ENCODE measurements around the gene MRPL17.
A peak's percentile ranks its signal among the peaks of the same experiment; 100 is the strongest.

Gene MRPL17

DNA sequence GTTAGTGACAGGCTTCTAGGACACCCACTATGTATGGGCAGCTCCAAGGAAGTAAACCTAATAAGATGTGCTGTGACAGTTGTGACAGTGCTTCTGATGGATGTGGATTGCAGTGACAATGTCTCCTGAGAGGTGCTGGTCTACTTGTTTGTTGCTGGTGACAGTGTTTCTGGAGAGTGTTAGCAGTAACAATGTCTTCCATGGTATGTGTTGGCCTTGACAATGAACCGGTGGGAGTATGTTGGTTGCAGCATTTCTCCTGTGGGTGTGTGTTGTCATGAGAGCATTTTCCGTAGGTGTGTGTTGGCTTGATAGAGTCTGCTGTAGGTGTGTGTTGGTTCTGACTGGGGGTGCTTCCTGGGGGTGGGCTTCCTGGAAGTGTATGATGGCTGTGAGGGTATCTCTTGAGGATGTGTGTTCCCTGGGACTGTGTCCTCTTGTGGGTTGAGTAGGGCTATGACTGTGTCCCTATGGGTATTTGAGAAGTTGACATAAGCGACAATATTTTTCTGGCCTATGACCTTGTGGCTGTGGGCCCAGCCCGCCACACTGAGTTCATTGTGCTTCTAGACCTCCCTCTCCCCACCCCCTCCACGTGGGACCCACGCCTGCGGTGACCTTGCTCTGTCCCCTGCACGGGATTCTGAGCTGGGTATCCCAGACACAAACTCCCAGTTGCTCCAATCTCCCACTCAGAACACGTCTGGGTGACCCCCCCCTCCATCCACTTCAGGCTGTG, 28.7 kb downstream of the MRPL17 start:
- no peak for DNase-seq (ENCODE audit: low spot score)

DNA sequence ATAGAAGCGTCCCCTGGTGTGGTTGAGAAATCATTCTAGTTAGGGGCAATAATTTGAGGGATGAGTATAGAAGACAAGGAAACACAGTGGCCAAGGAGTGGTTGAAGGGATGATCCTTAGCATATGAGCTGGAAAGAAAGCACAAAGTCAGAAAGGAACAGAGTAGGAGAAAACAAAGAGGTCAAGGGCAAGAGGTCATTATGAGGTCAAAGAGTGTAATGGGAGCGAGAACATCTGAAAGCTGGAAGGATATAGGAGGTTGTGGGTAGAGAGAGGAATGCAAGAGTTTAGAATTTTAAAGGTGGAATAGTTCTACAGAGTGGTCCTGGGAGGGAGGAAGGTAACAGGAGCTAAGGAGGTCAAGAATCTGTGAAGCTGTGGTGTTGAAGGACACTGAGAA, 29.5 kb downstream of the MRPL17 start:
- DNase-seq (ENCODE audit: low spot score), result no peak

DNA sequence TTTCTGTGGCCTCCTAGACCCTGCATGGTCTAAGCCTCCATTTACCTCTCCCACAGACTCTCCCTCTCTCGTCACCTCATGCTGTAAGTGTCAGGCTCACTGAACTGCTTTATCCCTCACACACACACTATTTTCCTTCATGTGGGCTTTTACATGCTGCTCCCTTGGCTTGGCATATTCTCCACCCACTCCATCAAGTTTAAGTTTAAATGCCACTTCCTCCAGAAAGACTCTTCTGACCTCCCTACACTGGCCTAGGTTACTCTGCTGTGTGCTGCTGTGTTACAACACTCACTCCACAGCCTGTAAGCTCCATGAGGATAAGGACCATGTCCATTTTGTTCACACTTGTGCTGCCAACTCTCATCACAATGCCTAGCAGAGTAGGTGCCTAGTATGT, 30.0 kb downstream of the MRPL17 start:
- DNase-seq (ENCODE audit: low spot score), result no peak

DNA sequence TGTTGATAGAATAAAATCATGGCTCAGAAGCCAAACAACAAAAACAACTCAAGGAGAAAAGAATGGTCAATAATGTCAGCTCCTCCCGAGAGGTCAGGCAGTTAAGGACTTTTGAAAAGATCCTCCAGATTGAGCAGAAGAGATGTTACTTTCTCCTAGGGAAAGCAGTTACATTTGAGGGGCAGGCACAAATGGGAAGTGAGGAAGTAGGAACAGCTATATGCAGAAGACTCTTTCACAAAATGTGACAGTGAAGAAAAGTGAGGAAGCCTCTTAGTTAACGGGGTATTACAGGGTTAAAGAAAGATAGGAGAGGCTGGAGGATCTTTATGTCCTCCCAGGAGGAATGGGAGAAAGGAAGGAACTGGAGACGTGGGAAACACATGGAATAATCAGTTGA, 31.0 kb downstream of the MRPL17 start:
- no peak for DNase-seq (ENCODE audit: low spot score)

DNA sequence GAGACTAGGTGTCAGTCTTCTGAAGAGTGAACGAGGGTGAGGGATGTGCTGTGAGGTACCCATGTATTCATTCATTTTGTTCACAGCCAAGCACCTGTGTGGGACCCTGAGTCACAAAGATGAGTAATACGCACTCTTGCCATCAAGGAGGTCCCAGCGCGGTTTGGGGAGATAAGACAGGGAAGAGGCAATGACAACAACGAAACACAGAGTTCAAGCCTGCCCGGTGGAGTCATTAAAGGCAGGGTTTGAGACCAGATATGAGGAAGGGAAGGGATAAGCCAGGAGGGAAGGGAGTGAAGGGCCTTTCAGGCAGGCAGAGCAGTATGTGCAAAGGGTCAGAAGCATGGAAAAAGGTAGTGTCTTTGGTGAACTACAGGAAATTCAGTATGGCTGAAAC, 32.2 kb downstream of the MRPL17 start:
- no peak for DNase-seq (ENCODE audit: low spot score)

DNA sequence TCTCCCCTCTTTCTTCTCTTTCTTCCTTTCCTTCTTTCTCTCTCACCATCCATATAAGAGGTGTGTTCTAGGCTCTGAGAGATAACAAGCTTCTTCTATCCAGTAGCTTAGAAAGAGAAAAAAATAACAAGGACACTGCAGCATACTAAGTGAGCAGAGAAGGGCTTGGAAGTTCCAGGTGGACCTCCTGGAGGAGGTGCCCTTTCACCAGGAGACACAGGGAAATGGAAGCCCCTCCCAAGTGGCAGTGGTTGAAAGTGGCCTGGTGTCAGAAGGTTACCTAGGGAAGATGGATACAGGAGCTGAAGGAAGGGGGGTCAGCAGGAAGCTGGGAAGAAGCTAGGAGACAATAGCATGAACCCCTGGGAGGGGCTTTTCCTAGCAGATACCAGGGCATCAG, 33.0 kb downstream of the MRPL17 start:
- no peak for DNase-seq (ENCODE audit: low spot score)

DNA sequence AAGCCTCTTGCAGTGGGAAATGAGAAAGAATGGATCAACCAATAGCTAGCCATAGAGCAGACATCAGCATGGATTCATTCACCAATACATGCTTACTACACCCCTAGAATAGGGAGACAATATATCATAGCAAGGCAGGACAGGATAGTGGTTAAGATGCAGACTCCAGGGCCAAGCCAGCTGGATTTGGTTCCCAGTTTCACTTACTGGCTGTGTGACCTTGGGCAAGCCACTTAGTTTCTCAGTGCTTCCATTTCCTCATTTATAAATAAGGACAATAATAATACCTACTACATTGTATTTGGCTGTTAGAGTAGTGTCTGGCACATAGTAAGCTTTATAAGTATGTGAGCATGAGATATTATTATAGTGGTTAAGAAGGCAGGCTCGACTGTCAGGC, 34.6 kb downstream of the MRPL17 start:
- no peak for DNase-seq (ENCODE audit: low spot score)

DNA sequence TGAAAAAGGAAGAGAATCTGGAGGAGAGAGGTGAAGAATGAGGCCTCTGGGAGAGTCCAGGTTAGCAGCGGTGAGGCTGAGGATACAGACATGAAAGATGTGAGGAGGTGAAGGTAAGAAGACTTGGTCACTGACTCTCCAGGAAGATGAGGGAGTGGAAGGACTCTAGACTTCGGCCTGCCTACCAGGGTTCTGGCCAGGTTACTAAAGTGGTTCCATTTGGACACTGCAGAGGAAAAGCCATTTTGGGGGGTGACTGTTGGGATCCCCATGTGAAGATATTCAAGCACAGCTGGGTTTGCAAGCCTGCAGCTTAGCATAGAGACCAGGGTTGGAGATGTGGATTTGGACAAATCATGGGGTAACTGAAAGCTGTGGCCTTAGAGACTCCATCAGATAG, 35.3 kb downstream of the MRPL17 start:
- no peak for DNase-seq (ENCODE audit: low spot score)

DNA sequence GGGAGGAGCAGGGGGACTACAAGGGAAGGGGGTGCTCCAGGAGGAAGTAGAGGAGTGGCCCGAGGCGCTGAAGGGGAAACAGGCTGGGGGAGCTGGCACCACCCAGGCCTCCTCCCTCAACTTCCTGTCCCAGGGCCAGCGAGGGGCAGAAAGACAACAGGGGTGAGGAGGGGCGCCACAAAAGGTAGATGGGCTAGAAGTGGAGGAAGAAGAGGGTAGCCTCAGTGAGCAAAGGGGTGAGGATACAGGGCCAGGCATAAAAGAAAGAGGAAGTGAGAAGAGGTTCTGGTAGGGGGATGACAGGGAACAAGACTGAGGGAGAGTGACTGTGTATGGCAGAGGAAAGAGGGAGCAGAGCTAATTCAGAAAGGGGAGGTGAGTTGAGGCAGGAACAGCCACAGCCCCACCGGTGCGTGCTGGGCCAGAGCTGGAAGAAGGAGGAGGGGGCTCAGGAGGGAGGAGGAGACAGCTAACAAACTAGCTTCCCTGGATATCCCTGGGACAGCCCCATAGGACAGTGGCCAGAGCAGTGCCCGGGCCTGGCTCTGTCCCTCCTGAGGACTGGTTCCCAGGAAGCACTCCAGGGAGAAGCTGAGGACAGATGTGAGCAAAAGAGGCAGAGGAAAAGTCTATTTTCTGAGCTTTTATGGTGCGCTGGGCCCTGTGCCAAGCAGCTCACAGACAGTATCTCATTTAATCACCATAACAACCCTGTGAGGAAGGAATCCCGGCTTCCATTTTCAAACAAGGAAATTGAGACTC, 36.0 kb downstream of the MRPL17 start:
- DNase-seq (ENCODE audit: low spot score), result no peak

DNA sequence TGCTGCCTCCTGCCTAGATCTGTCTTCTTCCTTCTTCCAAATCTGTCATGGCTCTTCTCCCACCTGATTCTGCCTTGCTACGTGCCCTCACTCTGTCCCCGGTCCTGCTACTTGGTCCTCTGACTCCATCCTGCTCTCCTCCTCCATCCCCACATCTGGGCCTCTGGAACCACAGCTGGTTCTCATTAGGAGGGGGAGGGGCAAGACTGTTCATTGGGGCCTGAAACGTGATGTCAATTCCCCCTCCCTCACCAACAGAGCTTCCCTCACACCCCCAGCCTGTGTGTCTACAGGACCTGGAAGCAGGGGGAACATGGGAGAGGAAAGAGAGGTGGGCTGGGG, 36.6 kb downstream of the MRPL17 start:
- DNase-seq (ENCODE audit: low spot score), result no peak

DNA sequence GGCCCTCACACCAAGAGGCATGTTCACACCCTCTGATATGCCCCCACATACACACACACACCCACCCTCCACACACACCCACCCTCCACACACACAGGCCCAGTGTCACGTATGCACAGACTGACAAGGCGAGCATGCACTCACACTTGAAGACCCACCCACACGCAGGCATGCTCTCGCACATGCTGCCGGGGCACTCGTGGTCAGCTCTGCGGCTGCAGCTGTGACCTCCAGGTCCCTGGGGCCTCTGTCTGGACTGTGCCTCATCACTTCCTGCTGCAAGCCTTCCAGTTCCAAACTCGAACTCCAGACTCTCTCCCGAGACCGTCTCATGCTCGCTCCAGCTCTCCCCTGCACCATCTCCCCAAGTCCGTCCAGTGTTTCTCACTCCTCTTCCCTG, 37.1 kb downstream of the MRPL17 start:
- DNase-seq (ENCODE audit: low spot score), result no peak

DNA sequence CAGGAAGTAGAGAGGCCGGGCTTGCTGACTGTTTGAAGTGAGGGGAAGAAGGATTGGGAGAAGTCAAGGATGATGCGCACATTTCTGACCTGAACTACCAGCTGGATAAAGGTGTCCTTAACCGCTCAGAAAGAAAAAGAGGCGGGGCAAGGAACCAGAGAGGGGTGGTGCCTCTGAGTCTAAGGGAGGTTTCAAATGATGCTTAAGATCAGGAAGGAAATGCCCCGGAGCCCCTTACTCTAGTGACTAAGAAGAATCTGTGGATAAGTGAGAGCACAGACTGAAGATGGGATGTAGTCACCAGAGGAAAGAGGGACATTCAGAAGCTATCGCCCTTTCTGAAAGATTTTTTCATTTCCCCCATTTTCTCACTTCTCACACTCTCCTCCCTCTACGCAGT, 40.2 kb downstream of the MRPL17 start:
- DNase-seq (ENCODE audit: low spot score), result no peak

DNA sequence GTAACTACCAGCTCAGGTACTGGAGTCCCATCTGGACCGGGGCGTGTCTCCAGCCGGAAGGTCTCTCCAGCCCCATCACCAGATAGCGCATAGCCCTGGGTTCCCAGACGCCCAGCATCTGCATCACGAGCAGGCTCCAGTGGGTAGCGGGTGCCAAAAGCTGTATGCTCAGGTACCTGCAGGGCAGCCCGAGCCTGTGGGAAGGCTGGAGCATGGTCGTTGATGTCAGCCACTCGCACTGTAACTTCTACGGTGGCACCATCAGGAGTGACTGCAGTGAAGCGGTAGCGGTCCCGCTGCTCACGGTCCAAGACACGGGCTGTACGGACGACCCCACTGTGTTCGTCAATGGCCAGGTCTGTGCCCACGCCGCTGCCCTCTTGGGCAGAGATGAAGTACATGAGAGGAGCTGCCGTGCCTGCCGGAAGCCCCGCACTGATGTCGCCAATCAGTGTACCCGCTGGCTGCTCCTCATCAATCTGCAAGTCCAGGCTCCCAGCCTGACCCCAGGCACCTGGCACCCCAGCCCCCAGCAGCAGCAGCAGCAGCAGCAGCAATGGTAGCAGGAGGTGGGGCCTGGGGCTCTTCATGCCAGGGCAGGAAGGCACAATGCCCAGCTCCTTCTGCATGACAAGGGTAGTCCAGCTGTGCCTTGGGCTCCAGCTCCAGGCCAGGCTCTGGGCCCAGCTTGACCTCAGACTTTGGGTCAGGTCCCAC, 42.0 kb downstream of the MRPL17 start:
- no peak for DNase-seq (ENCODE audit: low spot score)

DNA sequence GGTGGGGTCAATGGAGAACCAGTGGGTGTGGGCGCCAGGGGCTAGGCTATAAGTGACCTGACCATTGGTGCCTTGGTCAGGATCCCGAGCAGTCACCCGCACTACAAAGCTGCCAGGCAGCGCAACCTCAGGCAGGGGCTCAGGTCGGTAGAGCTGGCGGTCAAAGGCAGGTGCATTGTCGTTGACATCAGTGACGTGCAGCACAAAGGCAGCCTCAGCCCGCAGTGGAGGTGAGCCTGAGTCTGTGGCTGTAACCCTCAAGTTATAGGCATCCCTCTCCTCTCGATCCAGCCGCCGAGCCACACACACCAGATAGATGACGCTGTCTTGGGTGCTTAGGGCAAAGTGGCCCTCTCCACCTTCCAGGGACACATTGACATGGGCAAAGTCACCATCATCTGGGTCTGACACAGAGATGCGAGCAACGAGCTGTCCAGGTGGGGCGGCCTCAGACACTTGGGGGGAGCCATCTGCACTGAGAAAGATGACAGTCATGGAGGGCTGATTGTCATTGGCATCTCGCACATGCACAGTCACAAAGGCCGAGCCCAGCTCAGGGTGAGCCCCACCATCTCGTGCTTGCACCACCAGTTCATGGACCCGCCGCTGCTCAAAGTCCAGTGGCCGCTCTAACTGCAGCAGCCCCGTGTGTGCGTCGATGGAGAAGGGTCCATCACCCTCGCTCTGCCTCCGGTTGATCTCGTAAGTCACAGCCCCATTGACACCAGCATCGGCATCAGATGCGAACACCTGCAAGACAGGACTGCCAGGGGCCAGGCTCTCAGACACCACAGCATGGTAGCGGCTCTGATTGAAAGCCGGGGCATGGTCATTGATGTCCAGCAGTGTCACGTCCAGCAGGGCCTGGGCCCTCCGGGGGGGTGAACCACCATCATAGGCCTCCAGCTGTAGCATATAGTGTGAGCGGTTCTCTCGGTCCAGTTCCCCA, 42.8 kb downstream of the MRPL17 start:
- DNase-seq (ENCODE audit: low spot score), result no peak

DNA sequence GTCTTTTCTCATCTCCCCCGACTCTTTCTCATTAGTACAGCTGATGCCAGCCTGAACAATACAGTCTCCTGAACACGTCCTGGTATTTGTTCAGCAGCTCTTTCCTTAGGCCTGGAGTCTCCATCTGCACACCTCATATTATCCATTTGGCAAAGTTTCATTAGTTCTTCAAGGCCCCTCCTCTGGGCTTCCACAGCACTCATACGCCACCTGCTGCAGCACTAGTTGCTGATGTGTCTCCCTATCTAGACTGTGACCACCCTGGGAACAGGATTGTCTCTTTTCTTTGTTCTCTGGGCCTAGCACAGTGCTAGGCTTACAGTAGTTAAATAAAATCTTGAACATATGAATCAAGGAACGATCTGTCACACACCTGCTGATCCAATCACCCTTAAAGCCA, 44.7 kb downstream of the MRPL17 start:
- DNase-seq (ENCODE audit: low spot score), result no peak

DNA sequence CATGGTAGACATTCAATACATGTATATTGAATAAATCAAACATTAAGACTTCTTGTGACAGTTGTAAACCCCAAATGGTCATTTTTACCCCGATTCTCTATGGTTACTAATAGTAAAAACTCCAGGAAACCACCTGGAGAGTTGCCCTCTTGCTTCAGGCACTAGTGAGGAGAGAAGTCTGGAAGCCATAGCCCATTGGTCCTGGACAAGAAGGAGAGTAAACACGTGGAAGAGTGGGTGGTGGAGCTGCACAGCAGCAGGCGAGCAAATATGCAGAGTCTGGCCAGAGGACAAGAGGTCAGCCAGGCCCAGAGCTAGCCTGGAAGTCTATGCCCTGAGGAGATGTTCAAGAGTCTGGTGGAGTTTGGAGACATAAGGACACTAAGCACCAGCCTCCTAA, 45.3 kb downstream of the MRPL17 start:
- no peak for DNase-seq (ENCODE audit: low spot score)

DNA sequence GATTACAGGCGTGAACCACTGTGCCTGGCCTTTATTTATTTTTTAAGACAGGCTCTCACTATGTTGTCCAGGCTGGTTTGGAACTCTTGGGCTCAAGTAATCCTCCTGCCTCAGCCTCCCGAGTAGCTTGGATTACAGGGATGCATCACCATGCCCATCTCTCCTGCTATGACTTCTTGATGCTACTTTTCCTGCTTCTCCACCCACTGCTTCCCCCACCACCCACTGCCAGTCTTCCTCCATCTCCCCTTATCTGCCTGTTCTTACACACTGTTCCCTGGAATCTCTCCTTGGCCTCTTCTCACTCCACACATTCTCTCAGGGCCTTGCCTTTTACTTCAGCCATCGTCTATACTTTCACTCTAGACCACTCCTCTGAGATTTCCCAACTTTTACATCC, 46.7 kb downstream of the MRPL17 start:
- DNase-seq (ENCODE audit: low spot score), result no peak

DNA sequence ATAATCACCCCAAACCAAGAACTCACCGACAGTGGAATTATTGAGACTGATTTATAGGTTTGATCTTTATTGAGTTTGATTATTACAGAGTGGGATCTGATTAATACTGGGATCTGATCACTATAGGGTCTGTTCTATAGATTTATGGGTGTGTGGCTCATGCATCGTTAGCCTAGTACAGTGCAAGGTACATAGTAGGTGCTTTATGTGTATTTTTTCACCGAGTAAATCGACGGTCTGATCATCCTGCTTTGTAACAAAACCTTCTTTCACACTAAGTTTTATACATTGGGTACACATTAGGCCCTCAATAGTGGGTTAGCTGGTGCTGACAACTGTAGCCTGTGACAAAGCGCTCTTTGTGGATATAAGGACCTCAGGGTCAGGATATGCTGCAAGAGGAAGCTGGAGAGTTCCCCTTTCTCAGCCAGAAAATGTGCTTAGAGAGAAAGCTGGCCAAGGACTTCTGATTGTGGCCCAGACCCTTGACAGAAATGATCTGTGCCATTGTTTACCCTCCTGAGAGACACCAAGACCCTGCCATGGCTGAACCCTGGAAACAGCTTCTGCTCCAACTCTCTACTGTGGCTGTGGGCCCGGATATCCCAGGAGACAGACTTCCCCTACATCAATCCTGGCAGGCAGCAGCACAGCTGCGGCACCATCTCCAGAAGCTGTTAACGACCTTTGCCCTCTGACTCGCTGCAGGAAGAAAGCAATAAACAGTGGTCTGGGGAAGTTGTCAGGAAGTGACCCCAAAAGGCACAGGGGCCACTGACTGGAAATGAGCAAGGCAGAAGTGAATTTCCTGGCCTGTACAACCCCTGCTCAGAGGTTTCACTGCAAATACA, 47.8 kb downstream of the MRPL17 start:
- DNase-seq (ENCODE audit: low spot score), result peak; percentile 58

DNA sequence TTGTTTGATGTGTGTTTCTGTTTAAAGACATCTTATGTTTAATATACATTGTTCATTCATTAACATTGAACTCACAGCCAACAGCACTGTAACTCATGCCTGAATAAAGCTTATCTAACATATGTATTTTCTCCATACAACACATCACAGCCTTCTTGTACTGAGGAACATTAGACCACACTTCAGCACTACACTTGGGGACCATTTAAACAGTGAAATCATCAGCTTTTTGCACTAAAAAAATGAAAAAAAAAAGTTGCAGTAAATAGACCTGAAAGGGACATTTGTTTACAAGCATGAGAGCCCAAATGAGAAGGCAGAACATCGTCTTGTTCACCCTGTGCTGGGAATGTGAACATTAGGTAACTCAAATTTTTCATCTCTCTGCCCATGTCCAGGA, 48.6 kb downstream of the MRPL17 start:
- no peak for DNase-seq (ENCODE audit: low spot score)

DNA sequence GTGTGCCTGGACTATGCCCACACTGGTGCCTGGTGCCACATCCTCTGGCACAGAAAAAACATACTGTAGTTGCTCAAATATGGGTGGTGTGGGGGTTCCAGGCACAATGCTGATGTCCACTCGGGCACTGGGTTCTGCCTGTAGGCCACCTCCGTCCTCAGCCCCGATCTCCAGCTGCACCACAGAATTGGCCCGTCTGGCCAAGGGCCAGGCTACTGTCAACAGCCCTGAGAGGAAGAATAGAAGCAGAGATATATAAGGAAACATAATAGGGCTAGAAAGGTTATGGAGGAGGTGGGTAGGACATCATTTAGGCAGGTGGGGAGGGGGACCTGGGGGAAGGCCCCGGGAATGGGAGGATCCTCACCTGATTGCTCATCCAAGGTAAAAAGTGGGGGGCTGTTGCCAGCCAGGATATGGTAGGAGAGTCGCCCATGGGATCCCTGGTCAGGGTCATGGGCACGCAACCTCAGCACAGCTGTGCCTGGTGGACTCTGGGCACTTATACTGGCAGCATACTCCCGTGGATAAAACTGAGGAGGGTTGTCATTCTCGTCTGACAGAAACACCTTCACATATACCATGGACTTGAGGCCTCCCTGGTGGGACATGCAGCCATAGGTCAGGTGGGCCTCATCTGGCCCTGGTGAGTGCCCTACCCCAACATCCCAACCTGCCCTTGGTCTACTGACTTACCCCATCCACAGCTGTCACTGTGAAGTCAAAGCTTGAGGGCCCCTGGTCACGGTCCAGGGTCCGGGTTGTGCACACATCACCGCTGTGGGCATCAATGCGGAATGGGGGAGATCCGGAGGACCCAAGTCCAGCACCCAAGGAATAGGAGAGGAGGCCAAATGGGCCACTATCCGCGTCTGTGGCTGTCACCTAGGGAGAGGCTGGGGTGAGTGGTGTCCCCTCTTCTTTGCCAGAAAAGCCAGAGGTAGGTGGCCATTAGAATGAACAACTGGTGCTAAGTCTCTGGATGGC, 49.4 kb downstream of the MRPL17 start:
- DNase-seq (ENCODE audit: low spot score), result no peak

Data from LoVo (cell line).